ENCODE measurements around the gene TTC3.

- TF ChIP-seq EZH2 (IDR thresholded peaks at IDR 0.05; ENCODE audit: borderline replicate concordance, insufficient read depth, low read depth, low read length, poor library complexity, severe bottlenecking) (no peak), CTCF (IDR thresholded peaks at IDR 0.05) (no peak)
Observed at GRCh38 chr21:37200641-37201480, 127.8 kb downstream of the TTC3 start.

Data from B cell (primary cell).